Calu3 (cell line): ENCODE measurements around the gene PICK1. TPM values are rescaled to one million over a fixed set of nuclear protein-coding genes. Genes with fewer than 3 reads are reported as not detected.

Experiments used
- BruUV-seq: library from RNA; stranded (reverse); fragments of 400-500 nt; replicated peaks from 2 replicates; lab custom pipeline; 2021; lab: Mats Ljungman, UMichigan
- CTCF ChIA-PET: fragments of 300-600 bp; sonication (Branson Sonifier 250); formaldehyde crosslinking; loops from one replicate; lab custom pipeline; 2022; ENCODE audit warnings: antibody characterized with exemption; lab: Charles Lee
- DNase-seq: peaks from one replicate; pipeline ENCODE4 v3.0.0; 2022
- H3K27ac Mint-ChIP-seq: one replicate; pipeline ENCODE4 v1.8.0; 2022; ENCODE audit warnings: mixed read lengths; ENCODE audit not compliant: unreplicated experiment
- H3K27me3 Mint-ChIP-seq: one replicate; pipeline ENCODE4 v1.8.0; 2022; ENCODE audit warnings: mixed read lengths; ENCODE audit not compliant: unreplicated experiment
- H3K36me3 Mint-ChIP-seq: one replicate; pipeline ENCODE4 v1.8.0; 2022; ENCODE audit warnings: mild to moderate bottlenecking, moderate library complexity, mixed read lengths; ENCODE audit not compliant: insufficient read depth, unreplicated experiment
- H3K4me1 Mint-ChIP-seq: one replicate; pipeline ENCODE4 v1.8.0; 2022; ENCODE audit warnings: mild to moderate bottlenecking, low read depth, mixed read lengths; ENCODE audit not compliant: unreplicated experiment
- H3K4me3 Mint-ChIP-seq: one replicate; pipeline ENCODE4 v1.8.0; 2022; ENCODE audit warnings: mild to moderate bottlenecking, low read depth, moderate library complexity, mixed read lengths; ENCODE audit not compliant: unreplicated experiment
- H3K9me3 Mint-ChIP-seq: one replicate; pipeline ENCODE4 v1.8.0; 2022; ENCODE audit warnings: low read depth, mixed read lengths; ENCODE audit not compliant: unreplicated experiment
- CTCF ChIP-seq: fragments of 200-600 bp; IDR thresholded peaks from one replicate; pipeline ENCODE4 v1.8.0; 2022; ENCODE audit warnings: antibody characterized with exemption; ENCODE audit not compliant: unreplicated experiment
- intact Hi-C: fragments of 100-400 bp; cut with micrococcal nuclease; formaldehyde crosslinking; loops from one replicate; pipeline ENCODE4 v1.10.0; 2022; ENCODE audit not compliant: unreplicated experiment
- total RNA-seq: library from RNA; stranded (reverse); gene quantifications from 2 replicates; pipeline ENCODE4 v1.2.3, GENCODE V29; 2022

Gene PICK1
- total RNA-seq, 1 experiment from 2014 or later, result 54.2 TPM

GRCh38 chr22:38016182-38017151 is 40.7 kb upstream of the PICK1 start:
- H3K9me3 Mint-ChIP-seq, result no peaks in the 10 kb centered on the region
- H3K4me3 Mint-ChIP-seq, result peak overlapping the region; percentile 19
- no peak for TF ChIP-seq CTCF
- H3K4me1 Mint-ChIP-seq, result peaks cover 29% of the 10 kb centered on the region
- intact Hi-C loops, result loop anchor here (1.0 kb wide), 1 partner anchor 16 kb away; no protein-coding TSS in a partner anchor
- peaks cover 3% of the 10 kb centered on the region for H3K36me3 Mint-ChIP-seq
- H3K27ac Mint-ChIP-seq, result peak overlapping the region; percentile 72
- no TSS peak for BruUV-seq
- CTCF ChIA-PET, result interaction anchor here (0.5 to 1.2 kb wide), 4 partner anchors 11 to 373 kb away, joined by 3 read pairs; partner anchors contain the start of gene PICK1
- DNase-seq, result peak; percentile 78
- no peaks in the 10 kb centered on the region for H3K27me3 Mint-ChIP-seq

- intact Hi-C loops, result loop anchor here (1.0 kb wide), 1 partner anchor 17 kb away; no protein-coding TSS in a partner anchor
- BruUV-seq, result no TSS peak
- H3K27me3 Mint-ChIP-seq, result no peaks in the 10 kb centered on the region
- no peak overlapping the region for H3K4me3 Mint-ChIP-seq
- H3K4me1 Mint-ChIP-seq, result peaks cover 29% of the 10 kb centered on the region
- CTCF ChIA-PET, result interaction anchor here (0.6 to 1.2 kb wide), 6 partner anchors 9 to 374 kb away, joined by 3 to 4 read pairs (median 3); partner anchors contain the start of gene PICK1
- no peak for TF ChIP-seq CTCF
- H3K36me3 Mint-ChIP-seq, result peaks cover 3% of the 10 kb centered on the region
- H3K27ac Mint-ChIP-seq, result no peak overlapping the region
- no peaks in the 10 kb centered on the region for H3K9me3 Mint-ChIP-seq
- peak; percentile 72 for DNase-seq
Measured at GRCh38 chr22:38017272-38017920, 39.8 kb upstream of the PICK1 start.

GRCh38 chr22:38017939-38018885 is 39.0 kb upstream of the PICK1 start:
- Mint-ChIP-seq H3K27ac (no peak overlapping the region), H3K4me1 (peaks cover 29% of the 10 kb centered on the region), H3K9me3 (no peaks in the 10 kb centered on the region), H3K27me3 (no peaks in the 10 kb centered on the region), H3K36me3 (peaks cover 3% of the 10 kb centered on the region), H3K4me3 (no peak overlapping the region)
- intact Hi-C loops, result loop anchor here (1.0 kb wide), 1 partner anchor 18 kb away; no protein-coding TSS in a partner anchor
- CTCF ChIA-PET, result interaction anchor here (0.6 to 1.2 kb wide), 4 partner anchors 8 to 18 kb away, joined by 3 to 4 read pairs (median 3); no protein-coding TSS in a partner anchor
- TF ChIP-seq CTCF, result no peak
- no TSS peak for BruUV-seq
- no peak for DNase-seq
